Measurements from ENCODE around the gene CRYGC.

GRCh38 chr2:208150094-208150493 is 20.5 kb upstream of the CRYGC start:
- TF ChIP-seq CTCF (conservative IDR thresholded peaks at IDR 0.05) (no peak), ZFX (IDR thresholded peaks at IDR 0.05) (no peak)

All from C4-2B (cell line).